ENCODE data around the gene ARL3.
"Not testable (repeated sequence)": the region's sequence is repeated elsewhere in the genome, so short reads cannot be mapped to it uniquely, and the experiment has no call there.

ARL3 gene

DNA sequence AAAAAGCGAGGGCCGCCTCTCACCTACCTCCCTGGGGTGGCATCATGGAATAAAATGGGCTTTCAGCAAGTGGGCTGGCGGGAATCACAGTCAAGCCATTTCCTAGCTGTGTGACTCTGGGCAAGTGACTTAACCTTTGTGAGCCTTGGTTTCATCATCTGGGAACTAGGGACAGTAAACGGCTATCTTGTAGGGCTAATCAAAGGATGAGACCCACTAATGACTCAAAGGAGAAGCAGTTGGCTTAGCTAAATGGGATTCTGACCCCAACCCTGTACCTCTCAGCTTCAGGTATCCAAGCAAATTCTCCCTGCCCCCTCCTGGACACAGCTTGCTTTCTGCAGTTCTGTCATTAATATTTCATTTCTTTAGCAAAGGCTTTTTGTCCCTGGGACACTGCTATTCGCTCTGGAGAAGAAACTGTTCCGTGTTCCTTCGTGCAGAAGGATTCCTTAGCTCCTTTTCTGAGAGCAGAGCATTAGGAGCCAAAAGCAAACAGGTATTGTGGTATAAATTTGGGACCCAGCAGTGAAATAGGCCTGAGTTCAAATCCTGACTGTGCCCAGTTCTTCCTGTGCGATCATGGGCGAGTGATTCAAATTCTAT, 44.0 kb downstream of the ARL3 start:
- no peak for DNase-seq

DNA sequence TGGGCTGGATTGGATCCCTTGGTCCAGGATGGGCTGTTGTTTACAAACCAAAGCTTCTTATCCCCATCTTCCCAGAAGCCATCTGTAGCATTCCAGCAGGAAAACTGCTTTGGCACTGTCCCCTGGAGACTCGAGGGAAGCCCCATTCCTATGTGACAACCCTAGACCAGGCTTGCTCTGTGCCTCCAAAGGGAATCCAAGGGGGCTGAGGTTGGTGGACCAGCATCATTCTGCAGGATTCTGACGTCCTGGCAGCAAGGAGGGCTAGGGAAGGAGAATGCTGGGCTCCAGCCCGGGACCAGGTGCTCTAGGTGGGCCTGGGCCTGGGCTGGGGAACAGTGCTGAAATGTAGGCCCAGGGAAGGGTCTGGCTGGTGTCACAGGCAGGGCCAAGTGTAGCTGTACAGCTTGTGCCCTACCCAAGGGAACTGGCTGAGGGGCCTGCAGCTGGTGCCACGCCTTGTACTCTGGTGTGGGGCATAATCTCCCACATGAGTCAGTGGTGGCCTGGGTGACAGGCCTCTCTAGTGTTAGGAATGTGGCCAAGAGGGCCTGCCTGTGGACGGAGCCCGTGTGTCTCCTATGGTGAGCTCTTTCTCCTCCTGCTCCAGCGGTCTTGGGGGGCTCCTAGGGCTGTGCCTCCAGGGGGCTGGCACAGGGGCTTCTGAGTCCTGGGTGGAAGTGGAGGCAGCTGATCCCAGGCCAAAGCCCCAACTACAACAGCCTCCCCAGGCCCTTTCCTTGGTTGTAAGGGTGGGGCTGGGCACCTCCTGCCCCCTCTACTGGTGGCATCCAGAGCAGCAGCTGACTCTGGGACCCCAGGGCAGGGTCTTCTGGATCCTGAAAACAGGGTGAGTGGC, 44.8 kb downstream of the ARL3 start:
- DNase-seq, result peak; percentile 34

DNA sequence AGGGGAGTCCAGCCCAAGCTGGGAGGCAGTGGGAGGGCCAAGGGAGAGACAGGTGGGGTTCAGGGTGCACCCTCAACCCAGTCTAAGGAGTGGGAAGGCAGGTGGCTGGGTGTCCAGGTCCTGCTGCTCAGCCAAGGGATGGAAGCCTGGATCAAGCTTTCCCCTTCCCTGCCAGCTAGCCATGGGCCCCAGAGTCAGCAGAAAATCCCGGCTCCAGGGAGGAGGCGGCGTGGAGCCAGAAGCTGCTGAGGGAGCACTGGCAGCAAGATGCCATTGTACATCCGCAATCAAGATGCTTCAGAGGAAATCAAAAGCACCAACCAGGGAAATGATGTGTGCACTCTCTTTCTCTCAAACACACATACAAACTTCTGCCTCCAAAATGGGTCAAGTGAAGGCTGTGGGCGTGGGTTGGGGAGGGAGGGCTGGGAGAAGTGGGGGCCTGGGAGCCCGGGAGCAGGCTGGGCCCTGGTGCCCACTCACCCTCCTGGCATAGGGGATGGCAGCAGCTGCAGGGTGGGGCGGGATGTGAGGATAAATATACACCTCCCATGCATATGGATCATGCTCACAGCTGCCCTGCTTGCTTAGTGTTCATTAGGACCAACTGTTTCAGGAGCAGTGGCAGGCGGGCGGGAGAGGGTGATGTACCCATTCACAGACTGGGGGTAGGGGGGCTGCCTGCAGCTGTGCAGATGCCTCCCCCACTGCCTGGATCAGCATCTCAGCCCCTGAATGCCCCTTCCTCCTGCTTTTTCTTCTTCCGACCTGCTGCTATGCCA, 45.7 kb downstream of the ARL3 start:
- DNase-seq, result peak; percentile 75

DNA sequence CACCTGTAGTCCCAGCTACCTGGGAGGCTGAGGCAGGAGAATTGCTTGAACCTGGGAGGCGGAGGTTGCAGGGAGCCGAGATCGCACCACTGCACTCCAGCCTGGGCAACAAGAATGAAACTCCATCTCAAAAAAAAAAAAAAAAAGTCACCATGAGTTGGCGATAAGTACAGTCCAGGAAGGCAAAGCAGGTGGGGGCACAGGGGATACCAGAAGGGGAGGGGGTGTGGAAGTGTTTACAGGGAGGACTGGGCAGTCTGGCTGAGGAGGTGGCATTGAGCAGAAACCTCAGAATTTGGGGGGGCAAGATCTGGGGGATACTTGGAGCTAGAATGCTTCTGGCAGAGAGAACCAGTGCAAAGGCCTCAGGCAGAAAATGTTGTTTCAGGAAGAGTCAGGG, 46.8 kb downstream of the ARL3 start:
- not testable (repeated sequence) for DNase-seq

DNA sequence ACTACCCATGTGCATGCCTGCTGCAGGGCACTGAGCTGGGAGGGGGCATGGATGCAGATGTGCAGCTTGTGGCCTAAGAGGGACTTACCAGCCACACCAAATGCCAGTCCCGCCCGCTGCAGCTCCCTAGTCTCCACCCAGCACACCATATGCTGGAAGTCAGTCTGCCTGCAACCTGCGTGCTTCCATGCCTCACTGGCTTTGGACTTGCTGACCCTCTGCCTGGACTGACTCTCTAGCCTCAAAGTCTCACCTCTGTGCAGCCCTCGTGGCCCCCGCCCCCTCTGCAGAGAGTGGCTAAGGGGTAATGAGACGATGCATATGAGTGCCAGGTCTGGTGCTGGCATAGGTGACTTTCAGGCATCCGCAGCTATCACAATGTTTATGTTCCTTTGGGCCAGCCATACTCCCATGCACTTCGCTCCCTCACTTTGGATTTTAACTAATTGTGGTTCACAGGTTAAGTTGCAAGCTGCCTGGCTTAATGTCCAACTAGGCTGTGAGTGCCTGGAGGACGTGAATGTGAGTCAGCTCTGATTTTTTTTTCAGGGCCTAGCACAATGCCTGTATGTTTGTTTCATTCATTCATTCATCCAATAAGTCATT, 48.2 kb downstream of the ARL3 start:
- no peak for DNase-seq

DNA sequence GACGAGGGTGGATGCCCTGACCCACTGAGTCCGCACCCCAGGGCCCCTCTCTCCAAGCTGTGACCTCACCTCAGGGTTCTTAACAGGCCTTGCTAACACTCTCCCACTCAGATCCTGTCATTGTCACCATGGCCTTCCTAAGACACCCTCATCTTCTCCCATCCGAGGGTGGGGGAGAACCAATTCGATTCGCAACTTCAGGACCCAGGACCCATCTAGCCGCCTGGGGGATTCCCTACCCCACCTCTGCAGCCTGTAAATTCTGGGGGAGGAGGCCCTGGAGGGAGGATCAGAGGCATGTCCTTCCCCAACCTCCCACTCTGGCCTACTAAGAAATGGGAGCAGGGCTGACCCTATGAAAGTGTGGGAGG, 52.6 kb downstream of the ARL3 start:
- no peak for DNase-seq

DNA sequence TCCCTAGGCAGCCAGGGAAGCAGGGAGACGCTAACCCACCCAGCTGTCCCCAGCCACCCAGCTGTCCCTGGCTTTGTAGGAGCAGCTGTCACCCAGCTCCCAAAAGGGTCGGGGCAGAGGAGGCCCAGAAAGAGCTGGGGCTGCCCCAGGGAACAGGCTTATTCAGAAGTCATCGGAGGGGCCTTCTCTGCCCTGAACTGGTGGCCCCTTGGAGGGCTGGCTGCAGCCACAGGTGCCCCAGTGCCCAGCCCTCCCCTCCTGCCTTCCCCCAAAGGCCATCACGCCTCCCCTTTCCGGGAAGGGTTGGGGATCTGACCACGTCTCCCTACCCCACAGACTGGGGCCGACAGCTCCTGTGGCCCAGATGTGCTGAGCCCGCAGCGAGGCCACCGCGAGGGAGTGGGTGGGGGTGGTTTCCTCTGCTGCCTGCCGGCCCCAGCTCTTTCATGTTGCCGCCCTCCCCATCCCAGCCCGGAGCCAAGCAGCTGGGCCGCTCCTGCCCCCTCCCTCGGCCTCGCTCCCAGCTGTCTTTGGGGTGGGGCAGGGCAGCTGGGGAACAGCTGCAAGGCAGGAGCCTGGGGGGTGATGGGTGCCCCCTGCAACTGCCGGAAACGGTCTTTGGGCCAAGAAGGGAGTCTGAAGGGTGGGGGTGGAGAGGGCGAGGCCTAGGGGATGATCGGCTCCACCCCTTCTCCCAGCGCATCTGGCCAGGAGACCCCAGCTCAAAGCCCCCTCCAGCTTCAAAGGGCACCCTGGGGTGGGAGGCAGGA, 53.1 kb downstream of the ARL3 start:
- DNase-seq, result peak; percentile 44

DNA sequence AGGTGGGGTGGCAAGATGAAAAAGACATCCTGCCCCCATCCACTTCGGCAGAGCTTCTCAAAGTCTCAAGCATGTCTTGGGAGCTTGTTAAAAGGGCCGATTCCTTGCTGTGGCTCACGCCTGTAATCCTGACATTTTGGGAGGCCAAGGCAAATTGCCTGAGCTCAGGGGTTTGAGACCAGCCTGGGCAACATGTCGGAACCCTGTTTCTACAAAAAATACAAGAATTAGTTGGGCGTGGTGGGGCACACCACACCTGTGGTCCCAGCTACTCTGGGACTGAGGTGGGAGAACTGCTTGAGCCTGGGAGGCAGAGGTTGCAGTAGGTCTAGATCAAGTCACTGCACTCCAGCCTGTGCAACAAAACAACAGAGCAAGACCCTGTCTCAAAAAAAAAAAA, 55.4 kb downstream of the ARL3 start:
- DNase-seq, result no peak

DNA sequence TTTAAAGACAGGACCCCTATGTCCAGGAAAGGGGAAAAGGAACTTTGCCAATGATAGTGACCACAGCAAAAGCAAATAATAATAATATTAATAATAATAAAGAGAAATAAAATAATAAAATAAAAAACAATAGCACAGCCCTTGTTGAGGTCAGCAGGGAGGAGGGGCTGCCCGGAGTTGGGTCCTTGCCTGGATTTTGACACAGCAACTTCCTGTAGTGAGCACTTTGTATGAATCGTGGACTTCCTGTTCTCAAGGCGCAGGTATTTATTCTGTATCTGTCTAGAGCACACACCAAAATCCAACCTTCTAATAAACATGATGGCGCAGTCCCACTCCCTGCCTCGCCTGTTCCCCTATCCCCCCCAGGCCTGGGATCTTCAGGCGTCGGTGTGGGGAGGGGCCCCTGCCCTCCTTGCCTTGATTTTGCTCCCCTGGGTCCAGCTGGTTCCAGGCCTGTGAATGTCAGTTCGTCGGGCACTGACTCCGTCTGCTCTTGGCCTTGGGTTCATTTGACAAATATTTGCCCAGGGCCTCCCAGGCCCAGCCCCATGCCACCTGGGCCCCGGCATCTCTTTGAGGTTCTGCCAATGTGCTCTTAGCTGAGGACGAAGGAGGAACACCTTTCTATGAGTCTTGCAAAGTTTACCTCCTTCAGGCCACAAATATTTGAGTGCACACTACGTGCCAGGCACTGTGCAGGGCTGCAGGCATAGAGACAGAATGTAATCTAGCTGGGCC, 56.0 kb downstream of the ARL3 start:
- no peak for DNase-seq

DNA sequence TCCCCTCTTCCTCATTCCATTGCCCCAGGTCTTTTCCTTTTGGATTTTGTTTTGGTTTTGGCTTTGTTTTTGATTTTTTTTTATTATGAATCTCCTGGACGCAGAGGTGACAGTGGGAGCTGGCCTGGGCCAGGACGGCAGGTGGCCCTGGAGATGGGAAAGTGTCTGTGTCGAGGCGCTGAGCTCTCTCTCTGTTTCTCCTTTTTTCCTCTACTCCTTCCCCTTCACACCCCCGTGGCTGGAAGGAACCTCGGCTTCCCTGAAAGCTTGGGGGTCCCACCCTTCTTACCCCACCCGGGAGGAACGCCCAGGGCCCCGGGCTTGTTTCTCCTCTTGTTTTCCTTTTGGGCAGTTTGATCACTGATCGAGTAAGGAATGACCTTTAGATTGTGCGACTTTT, 56.7 kb downstream of the ARL3 start:
- DNase-seq, result no peak

DNA sequence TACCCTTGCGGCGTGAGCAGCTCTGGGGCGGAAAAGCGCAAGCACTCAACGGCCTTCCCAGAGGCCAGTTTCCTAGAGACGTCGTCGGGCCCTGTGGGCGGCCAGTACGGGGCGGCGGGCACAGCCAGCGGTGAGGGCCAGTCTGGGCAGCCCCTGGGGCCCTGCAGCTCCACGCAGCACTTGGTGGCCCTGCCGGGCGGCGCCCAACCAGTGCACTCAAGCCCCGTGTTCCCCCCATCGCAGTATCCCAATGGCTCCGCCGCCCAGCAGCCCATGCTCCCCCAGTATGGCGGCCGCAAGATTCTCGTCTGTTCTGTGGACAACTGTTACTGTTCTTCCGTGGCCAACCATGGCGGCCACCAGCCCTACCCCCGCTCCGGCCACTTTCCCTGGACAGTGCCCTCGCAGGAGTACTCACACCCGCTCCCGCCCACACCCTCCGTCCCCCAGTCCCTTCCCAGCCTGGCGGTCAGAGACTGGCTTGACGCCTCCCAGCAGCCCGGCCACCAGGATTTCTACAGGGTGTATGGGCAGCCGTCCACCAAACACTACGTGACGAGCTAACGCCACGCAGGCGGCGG, 57.3 kb downstream of the ARL3 start:
- DNase-seq, result no peak

DNA sequence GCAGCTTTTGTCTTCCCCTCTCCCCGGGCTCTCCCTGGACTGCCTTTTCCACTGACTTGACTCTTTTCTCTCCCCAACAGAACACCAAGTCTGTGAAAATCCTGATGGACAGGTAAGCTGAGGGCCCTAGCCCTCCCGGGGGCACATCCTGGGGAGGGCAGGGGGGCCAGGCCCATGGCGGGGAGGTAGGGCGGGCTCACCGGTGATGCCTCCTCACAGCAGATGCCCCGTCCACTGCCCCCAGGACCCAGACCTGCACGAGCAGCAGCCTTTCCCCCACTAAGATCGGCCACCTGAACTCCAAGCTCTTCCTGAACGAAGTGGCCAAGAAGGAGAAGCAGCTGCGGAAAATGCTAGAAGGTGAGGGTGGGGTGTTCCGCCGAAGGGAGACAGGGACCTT, 58.2 kb downstream of the ARL3 start:
- DNase-seq, result no peak

DNA sequence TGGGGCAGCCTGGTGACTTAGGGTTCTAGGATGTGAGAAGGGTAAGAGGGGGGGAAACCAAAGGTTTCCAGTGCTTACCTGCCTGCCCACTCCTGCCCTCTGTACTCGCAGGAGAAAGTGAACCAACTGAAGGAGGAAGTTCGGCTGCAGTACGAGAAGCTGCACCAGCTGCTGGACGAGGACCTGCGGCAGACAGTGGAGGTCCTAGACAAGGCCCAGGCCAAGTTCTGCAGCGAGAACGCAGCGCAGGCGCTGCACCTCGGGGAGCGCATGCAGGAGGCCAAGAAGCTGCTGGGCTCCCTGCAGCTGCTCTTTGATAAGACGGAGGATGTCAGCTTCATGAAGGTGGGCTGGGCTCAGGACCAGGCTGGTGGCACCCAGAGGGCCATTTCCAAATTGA, 59.2 kb downstream of the ARL3 start:
- DNase-seq, result no peak

DNA sequence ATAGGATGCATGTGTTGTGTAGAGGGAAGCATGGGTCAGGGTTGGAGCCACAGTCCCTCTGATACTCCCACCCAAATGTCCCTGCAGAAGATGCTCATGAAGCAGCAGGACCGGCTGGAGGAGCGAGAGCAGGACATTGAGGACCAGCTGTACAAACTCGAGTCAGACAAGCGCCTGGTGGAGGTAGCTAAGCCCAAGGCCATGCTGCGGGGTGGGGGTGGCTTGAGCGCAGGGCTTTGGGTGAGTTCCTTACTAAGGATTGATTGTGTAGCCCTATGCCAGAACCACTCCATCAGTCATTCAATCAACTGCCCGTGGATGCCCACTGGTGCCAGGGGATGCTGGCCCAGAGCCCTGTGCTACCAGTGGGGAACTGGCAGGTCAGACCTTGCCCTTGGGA, 59.6 kb downstream of the ARL3 start:
- DNase-seq, result no peak

DNA sequence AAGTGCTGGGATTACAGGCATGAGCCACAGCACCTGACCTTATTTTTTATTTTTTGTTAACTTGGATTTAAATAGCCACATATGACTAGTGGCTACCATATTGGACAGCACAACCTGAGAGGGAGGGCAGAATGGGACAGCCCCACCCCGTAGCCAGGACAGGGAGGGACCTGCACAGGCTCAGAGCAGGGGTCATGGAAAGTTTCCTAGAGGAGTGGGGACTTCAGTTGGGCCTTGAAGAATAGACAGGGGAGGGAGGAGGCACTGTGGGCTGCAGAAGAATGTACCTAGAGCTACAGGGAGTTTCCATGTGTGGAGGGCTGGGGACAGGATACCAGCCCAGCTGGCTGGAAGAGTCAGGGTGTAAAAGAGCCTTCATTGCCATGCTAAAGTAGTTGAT, 61.1 kb downstream of the ARL3 start:
- no peak for DNase-seq

DNA sequence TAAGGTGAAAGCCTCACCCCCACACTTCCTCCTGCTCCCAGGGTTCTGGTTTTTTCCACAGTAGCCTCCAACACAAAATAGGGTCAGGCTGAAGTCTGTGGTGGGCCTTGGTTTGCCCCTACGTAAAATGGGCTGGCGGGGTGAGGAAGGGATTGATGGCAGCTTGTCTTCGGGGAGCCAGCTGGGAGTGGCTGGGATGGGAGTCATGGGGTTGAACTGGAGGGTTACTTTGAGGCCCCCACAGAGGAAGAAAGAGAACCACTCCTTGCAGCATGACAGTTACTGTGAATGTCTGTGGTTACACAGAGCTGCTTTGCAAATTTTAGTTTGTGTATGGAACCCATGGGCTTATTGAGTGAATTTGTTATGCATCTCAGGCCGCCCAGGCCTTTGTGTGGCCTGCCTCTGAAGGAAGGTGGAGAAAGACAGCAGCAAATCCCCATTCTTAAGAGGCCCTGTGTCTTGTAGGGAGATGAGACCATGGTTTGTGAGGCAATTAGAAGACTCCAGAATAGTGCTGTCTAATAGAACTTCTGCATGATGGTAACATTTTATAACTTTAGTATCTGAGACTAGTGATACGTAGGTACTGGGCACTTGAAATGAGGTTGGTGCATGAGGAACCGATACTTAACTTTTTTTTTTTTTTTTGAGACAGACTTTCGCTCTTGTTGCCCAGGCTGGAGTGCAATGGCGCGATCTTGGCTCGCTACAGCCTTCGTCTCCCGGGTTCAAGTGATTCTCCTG, 61.9 kb downstream of the ARL3 start:
- DNase-seq, result no peak

DNA sequence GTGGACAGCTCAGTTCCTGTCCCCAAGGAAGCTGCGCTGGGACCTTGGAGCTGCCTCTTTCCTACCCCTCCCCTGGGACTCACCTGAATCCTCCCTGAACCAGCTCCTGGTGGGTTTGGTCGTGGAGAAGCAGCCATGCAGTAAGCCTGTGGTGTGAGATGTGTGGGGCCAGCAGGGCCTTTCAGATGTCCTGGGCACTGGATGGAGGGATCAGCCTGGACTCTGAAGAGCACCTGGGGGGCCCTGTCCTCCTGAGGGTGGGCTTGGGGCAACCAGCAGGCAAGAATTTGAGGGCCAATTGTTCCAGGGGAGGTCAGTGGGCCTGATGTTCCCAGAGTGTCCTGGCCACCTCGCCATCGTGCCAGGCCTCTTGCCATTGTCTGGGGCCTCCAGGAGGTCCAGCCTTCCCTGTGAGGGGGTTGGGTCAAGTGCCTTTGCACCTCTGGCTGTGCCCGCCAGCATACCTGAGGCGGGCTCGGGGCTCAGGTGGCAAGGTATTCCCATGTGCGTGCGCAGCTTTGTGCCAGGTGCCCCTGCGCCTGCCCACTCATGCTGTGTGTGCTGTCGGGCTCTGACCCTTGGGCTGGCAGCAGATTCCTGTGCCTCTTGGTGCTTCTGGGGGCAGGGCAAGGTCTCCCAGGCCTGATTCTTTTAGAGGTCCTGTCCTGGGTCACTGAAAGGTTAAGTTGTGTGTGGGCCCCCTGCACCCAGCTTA, 62.6 kb downstream of the ARL3 start:
- no peak for DNase-seq

DNA sequence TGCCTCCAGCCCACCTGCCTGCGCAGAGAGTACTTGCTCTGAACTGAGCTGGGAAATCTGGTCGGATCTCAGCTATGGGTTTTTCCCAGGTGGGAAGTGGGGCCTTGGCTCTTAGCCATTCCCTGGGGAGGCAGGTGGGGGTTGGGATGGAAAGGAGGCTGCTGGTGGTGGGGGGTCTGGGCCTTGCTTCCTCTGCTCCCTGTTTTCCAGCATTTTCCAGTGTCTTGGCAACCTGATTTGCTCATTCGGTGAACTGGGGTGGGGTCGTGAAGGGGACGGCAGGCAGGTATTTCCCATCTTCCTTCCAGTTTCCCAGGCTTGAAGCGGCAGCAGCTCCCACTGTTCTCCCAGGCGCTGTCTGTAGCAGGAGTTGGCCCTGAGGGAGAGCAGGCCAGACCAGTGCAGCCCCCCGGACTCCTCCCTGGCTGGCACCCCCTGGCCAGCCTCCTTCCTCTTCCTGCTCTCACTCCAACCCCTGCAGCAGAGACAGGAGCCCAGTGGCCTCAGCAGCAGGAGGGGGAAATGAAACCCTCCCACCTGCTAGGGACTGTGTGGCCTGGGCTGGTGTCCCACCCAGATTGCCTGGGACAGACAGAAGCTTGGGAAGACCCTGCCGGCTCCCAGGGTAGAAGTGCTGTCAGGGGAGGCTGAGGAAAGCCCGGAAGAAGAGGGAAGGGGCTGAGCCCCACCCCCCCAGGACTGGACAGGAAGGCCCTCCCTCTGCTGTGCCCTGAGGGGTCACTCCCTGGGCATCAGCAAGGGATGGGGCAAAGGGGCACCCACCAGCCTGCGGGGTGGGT, 63.3 kb downstream of the ARL3 start:
- no peak for DNase-seq

Data from NCI-H1694 treated with DMSO at 0.1 percent for 48 hours (cell line).